SK-N-SH treated with all-trans-retinoic acid at 6 μM for 48 hours (cell line): ENCODE data around the gene ARHGAP10.

Experiments
- GLIS3 ChIP-seq: fragments of 250-450 bp; sonication (Bioruptor Pico); IDR thresholded peaks from 2 replicates; pipeline ENCODE4 v1.5.0; 2020; ENCODE audit warnings: mild to moderate bottlenecking, moderate library complexity
- OSR1 ChIP-seq: fragments of 250-450 bp; sonication (Bioruptor Pico); IDR thresholded peaks from 2 replicates; pipeline ENCODE4 v1.8.0; 2022; ENCODE audit warnings: moderate library complexity, mild to moderate bottlenecking, inconsistent platforms
- POU6F1 ChIP-seq: fragments of 250-450 bp; sonication (Bioruptor Pico); IDR thresholded peaks from 2 replicates; pipeline ENCODE4 v1.8.0; 2021; ENCODE audit warnings: low read depth, mild to moderate bottlenecking, moderate library complexity, borderline replicate concordance
- RARB ChIP-seq: fragments of 250-450 bp; sonication (Bioruptor Pico); IDR thresholded peaks from 2 replicates; pipeline ENCODE4 v1.8.0; 2021; ENCODE audit warnings: mild to moderate bottlenecking, moderate library complexity
- TCF4 ChIP-seq: fragments of 250-450 bp; sonication (Bioruptor Pico); IDR thresholded peaks from 2 replicates; pipeline ENCODE4 v1.8.0; 2021; ENCODE audit warnings: mild to moderate bottlenecking, moderate library complexity, borderline replicate concordance
- ZFP3 ChIP-seq: fragments of 250-450 bp; sonication (Bioruptor Pico); IDR thresholded peaks from 2 replicates; pipeline ENCODE4 v1.5.0; 2020; ENCODE audit warnings: mild to moderate bottlenecking, moderate library complexity
- ZNF565 ChIP-seq: fragments of 450-650 bp; formaldehyde crosslinking; conservative IDR thresholded peaks from 2 replicates; pipeline ENCODE4 v1.5.0; 2020; ENCODE audit warnings: low read depth, mild to moderate bottlenecking, moderate library complexity
- TF ChIP-seq, protein P1 (sequence below): fragments of 250-450 bp; sonication (Bioruptor Pico); IDR thresholded peaks from 2 replicates; pipeline ENCODE4 v1.8.0; 2020; ENCODE audit warnings: mild to moderate bottlenecking, moderate library complexity, borderline replicate concordance

- TF ChIP-seq, protein P1, sequence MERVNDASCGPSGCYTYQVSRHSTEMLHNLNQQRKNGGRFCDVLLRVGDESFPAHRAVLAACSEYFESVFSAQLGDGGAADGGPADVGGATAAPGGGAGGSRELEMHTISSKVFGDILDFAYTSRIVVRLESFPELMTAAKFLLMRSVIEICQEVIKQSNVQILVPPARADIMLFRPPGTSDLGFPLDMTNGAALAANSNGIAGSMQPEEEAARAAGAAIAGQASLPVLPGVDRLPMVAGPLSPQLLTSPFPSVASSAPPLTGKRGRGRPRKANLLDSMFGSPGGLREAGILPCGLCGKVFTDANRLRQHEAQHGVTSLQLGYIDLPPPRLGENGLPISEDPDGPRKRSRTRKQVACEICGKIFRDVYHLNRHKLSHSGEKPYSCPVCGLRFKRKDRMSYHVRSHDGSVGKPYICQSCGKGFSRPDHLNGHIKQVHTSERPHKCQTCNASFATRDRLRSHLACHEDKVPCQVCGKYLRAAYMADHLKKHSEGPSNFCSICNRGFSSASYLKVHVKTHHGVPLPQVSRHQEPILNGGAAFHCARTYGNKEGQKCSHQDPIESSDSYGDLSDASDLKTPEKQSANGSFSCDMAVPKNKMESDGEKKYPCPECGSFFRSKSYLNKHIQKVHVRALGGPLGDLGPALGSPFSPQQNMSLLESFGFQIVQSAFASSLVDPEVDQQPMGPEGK (CRISPR knock-in tag), result no peak
- TF ChIP-seq ZNF565, result no peak
- no peak for TF ChIP-seq TCF4 (CRISPR knock-in tag)
- no peak for TF ChIP-seq RARB (CRISPR knock-in tag)
- no peak for TF ChIP-seq ZFP3 (CRISPR knock-in tag)
- TF ChIP-seq POU6F1 (CRISPR knock-in tag), result no peak
- TF ChIP-seq GLIS3 (CRISPR knock-in tag), result no peak
- no peak for TF ChIP-seq OSR1 (CRISPR knock-in tag)
Measured at GRCh38 chr4:148114436-148114835, 382.5 kb downstream of the ARHGAP10 start.
